ENCODE data around the gene HNRNPAB.
"Not testable (repeated sequence)": the region's sequence is repeated elsewhere in the genome, so short reads cannot be mapped to it uniquely, and the experiment has no call there.

HNRNPAB gene

GRCh38 chr5:178192787-178193186 is 11.5 kb upstream of the HNRNPAB start:
- no peak for TF ChIP-seq CTCF (IDR thresholded peaks at IDR 0.05; ENCODE audit: insufficient read depth, low read length, missing control alignments)
- no peak for DNase-seq (ENCODE audit: low read depth, low spot score)
- ChIA-PET CTCF (no interaction called here), POLR2A (interaction anchor here (0.6 kb wide), 1 partner anchor 39 kb away, joined by 4 read pairs; the partner anchor contains the start of gene NHP2)
- no peak overlapping the region for H3K4me3 ChIP-seq (ENCODE audit: low read depth, low read length)

DNA sequence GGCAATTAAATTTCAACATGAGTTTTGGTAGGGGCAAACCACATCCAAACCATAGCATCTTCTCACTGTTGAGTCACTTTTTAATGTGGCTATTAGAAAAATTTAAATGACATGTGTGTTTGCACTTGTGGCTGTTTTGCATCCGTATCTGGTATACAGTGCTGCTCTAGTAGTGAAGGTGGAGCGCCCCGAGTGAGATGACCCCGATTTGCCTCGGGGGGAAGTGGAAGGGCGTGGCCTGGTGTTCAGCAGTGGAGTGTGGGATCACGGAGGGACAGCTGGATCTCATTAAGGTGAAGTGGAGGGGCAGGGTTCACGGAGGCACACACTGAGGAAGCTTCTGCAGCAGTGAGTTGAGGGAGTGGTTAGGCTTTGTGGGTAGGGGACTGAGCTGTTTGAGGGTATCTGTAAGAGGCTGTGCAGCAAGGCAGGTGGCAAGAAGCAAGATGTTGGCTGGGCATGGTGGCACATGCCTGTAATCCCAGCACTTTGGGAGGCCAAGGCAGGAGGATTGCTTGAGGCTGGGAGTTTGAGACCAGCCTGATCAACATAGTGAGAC is 11.0 kb upstream of the HNRNPAB start:
- H3K4me3 ChIP-seq (ENCODE audit: low read depth, low read length): no peak overlapping the region
- DNase-seq (ENCODE audit: low read depth, low spot score): no peak
- ChIA-PET POLR2A (interaction anchor here (0.6 kb wide), 1 partner anchor 40 kb away, joined by 4 read pairs; the partner anchor contains the start of gene NHP2), CTCF (no interaction called here)
- TF ChIP-seq CTCF (IDR thresholded peaks at IDR 0.05; ENCODE audit: insufficient read depth, low read length, missing control alignments): no peak

DNA sequence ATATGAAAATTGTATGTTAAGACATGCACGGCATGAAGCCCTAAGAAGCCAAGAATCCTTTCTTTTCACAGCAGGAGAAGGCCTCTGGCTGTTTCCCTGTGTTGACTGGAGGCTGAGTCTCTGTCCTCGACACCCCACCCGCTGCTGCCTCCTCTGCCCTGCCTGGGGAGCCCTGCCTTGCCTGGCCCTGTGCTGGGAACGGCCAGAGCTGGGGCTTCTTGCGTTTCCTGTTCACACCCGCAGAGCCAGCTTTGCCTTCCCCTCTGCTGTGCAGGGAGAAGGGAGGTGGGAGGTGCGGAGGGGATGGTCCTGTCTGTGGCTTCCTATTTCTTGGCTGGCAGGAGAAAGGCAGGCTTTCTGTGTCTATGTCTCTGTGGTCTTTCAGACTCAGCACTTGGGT is 10.3 kb upstream of the HNRNPAB start:
- no peak for DNase-seq (ENCODE audit: low read depth, low spot score)
- no peak overlapping the region for H3K4me3 ChIP-seq (ENCODE audit: low read depth, low read length)
- ChIA-PET POLR2A (no interaction called here), CTCF (no interaction called here)
- TF ChIP-seq CTCF (IDR thresholded peaks at IDR 0.05; ENCODE audit: insufficient read depth, low read length, missing control alignments): no peak

- TF ChIP-seq CTCF (IDR thresholded peaks at IDR 0.05; ENCODE audit: insufficient read depth, low read length, missing control alignments): no peak
- no peak for DNase-seq (ENCODE audit: low read depth, low spot score)
- CTCF ChIA-PET: interaction anchor here (1.1 to 1.3 kb wide), 2 partner anchors 30 to 51 kb away, joined by 4 to 5 read pairs; no protein-coding TSS in a partner anchor
- POLR2A ChIA-PET: interaction anchor here (1.9 kb wide), 1 partner anchor 8 kb away, joined by 6 read pairs; the partner anchor contains the start of gene HNRNPAB
- no peak overlapping the region for H3K4me3 ChIP-seq (ENCODE audit: low read depth, low read length)
Measured at GRCh38 chr5:178196281-178196812, 8.0 kb upstream of the HNRNPAB start.

DNA sequence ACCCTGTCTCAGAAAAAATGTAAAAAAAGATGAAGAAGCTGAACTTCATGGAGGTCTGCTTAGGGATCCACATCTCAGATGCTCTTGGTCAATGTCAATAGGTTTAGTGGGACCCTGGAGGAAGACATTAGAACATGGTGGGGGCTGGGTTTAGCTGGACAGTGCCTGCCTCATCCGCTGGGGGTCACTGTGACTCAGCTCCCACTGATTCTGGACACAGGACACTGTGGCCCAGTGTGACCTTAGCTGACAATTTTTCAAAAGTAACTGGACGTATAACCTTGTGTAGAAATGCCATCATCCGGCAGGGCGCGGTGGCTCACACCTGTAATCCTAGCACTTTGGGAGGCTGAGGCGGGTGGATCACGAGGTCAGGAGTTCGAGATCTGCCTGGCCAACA is 7.3 kb upstream of the HNRNPAB start:
- no peak overlapping the region for H3K4me3 ChIP-seq (ENCODE audit: low read depth, low read length)
- POLR2A ChIA-PET: no interaction called here
- no peak for DNase-seq (ENCODE audit: low read depth, low spot score)
- peak; percentile 31 for TF ChIP-seq CTCF (IDR thresholded peaks at IDR 0.05; ENCODE audit: insufficient read depth, low read length, missing control alignments)
- CTCF ChIA-PET: interaction anchor here (0.7 to 1.3 kb wide), 3 partner anchors 13 to 51 kb away, joined by 3 to 5 read pairs (median 4); no protein-coding TSS in a partner anchor

DNA sequence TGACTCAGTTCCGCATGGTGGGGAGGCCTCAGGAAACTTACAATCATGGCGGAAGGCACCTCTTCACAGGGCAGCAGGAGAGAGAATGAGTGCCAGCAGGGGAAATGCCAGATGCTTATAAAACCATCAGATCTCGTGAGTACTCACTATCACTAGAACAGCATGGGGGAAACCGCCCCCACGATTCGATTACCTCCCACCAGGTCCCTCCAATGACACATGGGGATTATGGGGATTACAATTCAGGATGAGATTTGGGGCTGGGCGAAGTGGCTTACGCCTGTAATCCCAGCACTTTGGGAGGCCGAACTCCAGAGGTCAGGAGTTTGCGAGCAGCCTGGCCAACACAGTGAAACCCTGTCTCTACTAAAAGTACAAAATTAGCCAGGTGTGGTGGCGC is 6.2 kb upstream of the HNRNPAB start:
- H3K4me3 ChIP-seq (ENCODE audit: low read depth, low read length); POLR2A ChIA-PET; CTCF ChIA-PET; DNase-seq (ENCODE audit: low read depth, low spot score): not testable (repeated sequence)

GRCh38 chr5:178198706-178199105 is 5.6 kb upstream of the HNRNPAB start:
- no peak overlapping the region for H3K4me3 ChIP-seq (ENCODE audit: low read depth, low read length)
- TF ChIP-seq CTCF (IDR thresholded peaks at IDR 0.05; ENCODE audit: insufficient read depth, low read length, missing control alignments): no peak
- CTCF ChIA-PET: no interaction called here
- DNase-seq (ENCODE audit: low read depth, low spot score): no peak
- POLR2A ChIA-PET: no interaction called here

Data from AG04449 (cell line).